K562 treated with DMSO at 1 percent for 4 hours (cell line): ENCODE results near the gene CARMIL1. TPM values are rescaled to one million over a fixed set of nuclear protein-coding genes. Genes with fewer than 3 reads are reported as not detected.

Experiments
- total RNA-seq: library from RNA; unstranded; fragments of 300-600 nt; gene quantifications from 2 replicates; pipeline ENCODE4 v1.2.3, GENCODE V29; 2022; ENCODE audit not compliant: insufficient read depth

CARMIL1 gene
- total RNA-seq = not detected in 2 replicates

GRCh38 chr6:25278914-25279747 lies at the start of gene CARMIL1:
TSS of gene CARMIL1 (plus strand) at chr6:25279374. CDS start at chr6:25279796, 422 bp downstream.

GRCh38 chr6:25652007-25652515 lies 372.9 kb downstream of the CARMIL1 start, which contains the start of gene SCGN:
TSS of gene SCGN (plus strand) at chr6:25652215. CDS start at chr6:25652404, 189 bp downstream.

